Endothelial cell of hepatic sinusoid (primary cell): Measurements from ENCODE around the gene KPTN.

ENCODE experiments used
- in situ Hi-C: cut with HindIII; loops from 2 replicates; pipeline ENCODE4 v1.10.0; 2017; ENCODE audit warnings: low sequenced_read_pairs

The KPTN gene

DNA sequence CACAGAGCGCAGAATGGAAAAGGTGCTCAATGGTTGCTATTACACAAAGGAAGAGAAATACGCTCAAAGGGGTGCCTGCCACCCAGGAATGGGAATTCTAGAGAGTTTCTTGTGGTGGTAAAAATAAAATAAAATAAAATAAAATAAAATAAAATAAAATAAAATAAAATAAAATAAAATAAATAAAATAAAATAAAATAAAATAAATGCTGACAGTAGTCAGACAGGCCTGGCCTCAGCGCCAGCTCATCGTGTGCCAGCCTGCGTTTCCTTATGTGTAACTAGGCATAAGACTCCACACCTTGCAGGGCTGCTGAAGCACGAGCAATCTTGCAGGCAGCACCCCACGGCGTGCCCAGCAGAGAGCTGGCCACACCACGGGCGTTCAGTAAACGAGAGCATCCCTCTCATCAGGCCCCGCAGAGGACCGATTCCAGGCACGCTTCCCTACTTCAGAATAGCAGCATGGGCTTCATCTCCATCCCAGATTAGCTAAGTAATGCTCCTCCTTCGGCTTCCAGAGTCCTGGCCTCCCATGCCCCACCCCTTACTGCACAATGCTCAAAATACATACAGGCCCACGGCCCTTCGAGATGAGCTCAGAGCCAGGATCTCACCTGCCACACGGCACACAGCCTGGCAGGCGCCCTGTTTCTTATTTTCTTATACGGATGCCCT lies 25.3 kb upstream of the KPTN start:
- in situ Hi-C loops: loop anchor here (5.0 kb wide), 1 partner anchor 62 kb away; no protein-coding TSS in a partner anchor

GRCh38 chr19:47508721-47509120 lies 24.7 kb upstream of the KPTN start:
- in situ Hi-C loops: loop anchor here (5.0 kb wide), 1 partner anchor 61 kb away; no protein-coding TSS in a partner anchor

GRCh38 chr19:47507924-47508553 lies 24.0 kb upstream of the KPTN start:
- in situ Hi-C loops: loop anchor here (5.0 kb wide), 1 partner anchor 61 kb away; no protein-coding TSS in a partner anchor

GRCh38 chr19:47507012-47507411 lies 23.0 kb upstream of the KPTN start:
- in situ Hi-C loops: loop anchor here (5.0 kb wide), 1 partner anchor 60 kb away; no protein-coding TSS in a partner anchor

DNA sequence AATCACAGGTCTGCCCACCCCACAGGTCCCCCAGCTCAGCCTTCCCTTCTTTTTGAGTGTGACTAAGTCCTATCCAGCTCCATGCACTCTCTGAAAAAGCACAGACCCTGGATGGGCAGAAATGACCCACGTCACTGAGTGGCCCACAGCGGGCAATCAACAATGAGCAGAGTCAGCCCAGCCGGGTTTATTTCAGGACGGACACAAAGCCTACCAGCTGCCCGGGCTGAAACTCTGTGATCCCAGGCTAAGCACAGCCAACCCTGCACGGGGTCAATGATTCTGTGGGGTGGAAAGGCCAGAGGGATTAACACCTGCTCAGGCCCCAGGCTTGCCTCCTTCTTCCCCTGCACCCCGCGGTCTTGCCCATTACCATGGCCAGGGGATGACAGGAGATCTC lies 22.4 kb upstream of the KPTN start:
- in situ Hi-C loops: loop anchor here (5.0 kb wide), 1 partner anchor 59 kb away; no protein-coding TSS in a partner anchor

- in situ Hi-C loops: loop anchor here (5.0 kb wide), 1 partner anchor 58 kb away; no protein-coding TSS in a partner anchor
These were observed 21.5 kb upstream of the KPTN start for GRCh38 chr19:47505506-47505905.

DNA sequence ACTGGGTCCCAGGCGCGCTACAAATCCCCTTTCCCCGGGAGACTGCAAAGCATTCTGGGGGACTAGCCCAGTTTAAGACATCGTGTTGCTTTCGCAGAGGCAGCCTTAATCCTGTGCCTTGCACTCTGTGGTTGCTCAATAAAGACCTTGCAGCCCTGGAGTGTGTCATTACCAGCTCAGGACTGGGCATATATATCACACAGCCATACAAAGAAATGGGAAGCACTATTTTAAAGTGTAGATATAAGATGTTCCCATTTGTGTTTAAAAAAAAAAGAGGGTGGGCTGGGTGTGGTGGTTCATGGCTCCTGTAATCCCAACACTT lies 19.8 kb upstream of the KPTN start:
- in situ Hi-C loops: no loop called here

DNA sequence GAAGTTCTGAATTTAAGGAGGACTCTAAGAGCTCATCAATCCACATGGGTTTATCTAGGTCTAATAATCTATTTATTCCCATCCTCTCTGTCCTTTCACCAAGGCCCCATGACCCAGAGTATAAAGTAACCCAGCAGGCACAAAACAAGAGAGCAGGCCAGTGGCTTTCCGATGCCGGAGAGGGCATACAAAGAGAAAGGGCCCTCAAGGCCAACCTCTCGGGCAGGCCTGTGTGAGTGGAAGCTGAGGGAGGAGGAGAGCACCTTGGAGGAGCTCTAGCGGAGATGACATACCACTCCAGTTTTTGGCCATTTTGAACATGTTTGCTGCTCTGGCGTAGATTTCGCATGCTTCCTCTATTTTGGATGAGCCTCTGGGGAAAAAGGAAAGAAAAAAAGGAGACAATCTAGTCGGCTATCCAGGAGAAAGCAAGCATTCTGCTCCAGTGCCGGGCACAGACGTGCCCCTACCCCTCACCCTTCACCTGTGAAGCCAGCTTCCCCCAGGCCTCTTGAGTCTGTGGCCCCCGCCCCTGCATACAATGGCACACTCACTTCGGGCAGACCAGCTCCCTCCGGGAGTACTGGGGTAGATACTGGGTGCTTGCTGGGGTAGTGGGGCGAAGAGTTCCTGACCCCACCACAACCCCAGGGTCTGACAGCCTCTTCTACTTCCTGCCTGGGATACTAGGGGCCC lies 19.3 kb upstream of the KPTN start:
- in situ Hi-C loops: no loop called here

DNA sequence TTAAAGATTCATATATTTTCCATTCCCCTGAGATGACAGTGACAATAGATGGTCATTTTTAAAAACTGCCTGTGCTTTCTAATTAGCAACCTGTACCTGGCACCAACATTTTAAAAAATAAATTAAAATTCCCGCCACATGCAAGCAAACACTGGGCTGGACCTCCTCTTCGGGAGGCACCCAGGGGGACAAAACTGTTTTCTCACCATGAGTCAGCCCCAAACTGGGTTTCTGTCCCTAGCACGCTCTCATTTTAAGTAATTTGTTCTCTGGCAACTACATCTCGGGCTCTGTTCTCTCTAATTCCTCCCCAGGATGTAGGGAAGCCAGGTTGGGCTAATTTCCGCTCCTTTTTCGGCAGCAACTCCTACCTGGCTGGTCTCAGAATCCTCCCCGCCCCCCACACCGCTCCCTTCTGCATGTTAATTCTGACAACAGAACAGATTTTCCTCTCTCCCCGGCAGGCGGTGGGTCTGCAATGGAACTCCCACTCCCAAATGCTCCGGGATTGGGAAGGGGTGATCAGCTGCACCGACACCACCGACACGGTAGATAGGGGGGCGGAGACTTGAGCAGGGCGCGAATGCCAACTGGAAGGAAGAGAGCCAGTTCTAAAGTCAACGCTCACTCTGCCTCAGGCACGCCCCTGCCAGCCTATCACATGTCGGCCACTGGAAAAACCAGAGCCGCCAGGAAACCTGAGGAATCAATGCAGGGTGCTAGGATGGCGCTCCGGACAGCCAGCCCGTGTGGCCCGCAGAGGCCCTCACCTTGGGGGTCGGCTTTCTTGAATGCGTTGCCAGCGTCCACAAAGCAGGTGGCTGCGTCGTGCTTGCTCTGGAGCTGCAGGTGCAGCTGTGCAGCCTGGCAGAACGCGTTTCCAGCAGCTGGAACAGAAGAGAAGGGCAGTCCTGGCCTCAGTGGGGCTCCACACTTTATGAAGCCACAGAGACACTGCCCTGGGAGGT lies 16.1 kb upstream of the KPTN start:
- in situ Hi-C loops: no loop called here

DNA sequence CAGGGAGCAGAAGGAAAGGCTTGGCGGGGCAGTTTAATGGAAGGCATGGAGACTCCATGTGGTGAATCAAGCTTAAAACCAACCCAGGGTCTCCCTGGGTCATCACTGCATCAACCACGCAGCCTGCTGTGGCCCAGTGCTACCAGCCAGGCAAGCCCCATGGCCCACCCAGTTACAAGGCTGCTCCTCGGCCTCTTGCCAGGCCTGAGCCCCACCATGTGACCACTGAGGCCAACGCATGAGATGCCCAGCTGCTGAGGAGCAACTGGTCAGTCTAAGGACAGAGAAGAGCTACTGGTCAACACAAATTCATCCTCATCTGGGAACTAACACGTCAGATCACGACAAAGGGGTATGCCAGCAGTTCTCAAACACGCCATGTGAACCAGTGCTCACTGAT lies 15.4 kb upstream of the KPTN start:
- in situ Hi-C loops: no loop called here

DNA sequence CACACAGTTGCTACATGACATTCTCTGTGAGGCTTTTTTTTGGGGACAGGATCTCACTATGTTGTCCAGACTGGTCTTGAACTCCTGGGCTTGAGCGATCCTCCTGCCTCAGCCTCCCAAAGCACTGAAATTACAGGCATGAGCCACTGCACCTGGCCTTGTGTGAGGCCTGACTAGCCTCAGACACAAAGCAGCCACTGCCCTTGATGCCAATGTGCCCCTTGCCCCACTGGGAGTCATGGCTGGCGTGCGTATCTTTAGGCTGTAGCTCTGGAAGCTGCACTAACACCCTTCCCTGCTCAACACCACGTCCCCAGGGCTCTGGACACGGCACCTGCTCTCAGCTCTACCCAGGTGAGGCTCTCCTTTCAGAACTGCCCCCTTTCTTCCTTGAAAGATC lies 14.5 kb upstream of the KPTN start:
- in situ Hi-C loops: no loop called here

DNA sequence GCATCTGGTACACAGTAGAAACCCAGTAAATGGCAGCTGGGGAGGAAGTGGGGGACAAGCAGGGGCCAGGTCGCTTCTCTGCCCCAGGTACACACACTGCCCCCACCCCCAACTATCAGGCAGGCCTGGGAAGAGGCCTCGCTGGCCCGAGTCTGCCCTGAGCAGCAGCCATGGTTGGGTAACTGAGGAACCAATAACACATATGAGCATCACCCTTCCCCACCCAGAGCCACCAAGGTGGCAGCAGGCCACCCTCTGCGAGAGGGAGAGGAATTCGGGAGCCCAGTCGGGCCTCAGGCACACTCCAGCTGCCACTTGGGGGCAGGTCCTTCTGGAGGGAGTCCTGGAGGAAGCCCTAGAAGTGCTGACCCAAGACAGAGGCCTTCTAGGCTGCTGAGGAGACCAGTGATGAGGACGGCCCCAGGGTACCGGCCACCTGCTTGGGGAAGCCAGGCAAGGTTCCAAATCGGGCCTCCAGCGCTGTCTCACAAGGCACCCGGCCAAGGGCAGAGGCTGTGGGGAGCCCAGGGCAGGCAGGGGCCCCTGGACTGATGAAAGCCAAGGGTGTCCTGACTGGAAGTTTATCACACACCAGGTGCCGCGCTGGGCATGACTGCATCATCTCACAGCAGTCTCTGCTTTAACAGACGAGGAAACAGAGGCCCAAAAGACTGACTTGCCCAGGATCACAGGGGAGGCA lies 14.0 kb upstream of the KPTN start:
- in situ Hi-C loops: no loop called here

- in situ Hi-C loops: no loop called here
These were observed 13.2 kb upstream of the KPTN start for GRCh38 chr19:47497050-47497766.

GRCh38 chr19:47495478-47496372 lies 11.7 kb upstream of the KPTN start:
- in situ Hi-C loops: no loop called here

- in situ Hi-C loops: loop anchor here (5.0 kb wide), 3 partner anchors 63 to 168 kb away; no protein-coding TSS in a partner anchor
These were observed 10.7 kb upstream of the KPTN start for GRCh38 chr19:47494729-47495128.

- in situ Hi-C loops: loop anchor here (5.0 kb wide), 3 partner anchors 63 to 168 kb away; no protein-coding TSS in a partner anchor
These were observed 10.2 kb upstream of the KPTN start for GRCh38 chr19:47494211-47494547.

DNA sequence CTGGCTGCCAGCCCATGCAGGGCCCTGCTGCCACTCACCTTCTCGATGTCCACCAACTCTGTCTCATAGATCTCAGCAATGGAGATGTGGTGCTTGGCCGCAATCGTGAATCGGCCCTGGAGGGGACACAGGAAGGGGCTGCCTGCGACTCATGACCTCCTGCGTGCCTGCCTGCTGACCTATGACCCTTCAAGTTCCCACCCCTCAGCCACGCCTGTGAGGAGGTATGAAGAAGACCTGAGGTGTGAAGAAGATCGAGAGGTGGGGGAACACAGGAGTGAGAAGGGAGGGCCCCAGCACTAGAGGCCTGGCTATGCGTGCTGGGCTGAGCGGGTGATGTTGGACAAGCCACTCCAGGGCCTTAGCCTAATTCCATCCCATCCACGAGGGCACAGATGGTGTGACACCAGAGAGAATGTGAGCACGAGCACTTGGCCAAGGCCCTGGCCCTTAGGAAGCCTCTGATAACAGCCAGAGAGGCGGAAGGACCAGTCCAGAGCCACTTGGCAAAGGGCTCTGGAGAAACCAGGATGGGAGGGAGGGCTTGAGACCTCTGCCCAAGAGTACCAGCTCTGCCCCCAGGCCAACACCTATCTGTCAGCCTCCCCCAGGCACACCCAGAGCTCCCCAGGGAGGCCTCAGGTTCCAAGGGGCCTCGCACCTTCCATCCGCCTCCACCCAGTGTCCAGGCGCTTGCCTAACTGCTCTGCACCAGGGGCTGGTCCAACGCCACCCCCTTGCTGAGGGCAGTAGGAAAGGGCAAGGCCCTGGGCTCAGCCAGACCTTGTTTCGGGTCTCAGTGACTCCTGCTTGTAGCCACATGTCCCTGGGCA lies 9.6 kb upstream of the KPTN start:
- in situ Hi-C loops: loop anchor here (5.0 kb wide), 3 partner anchors 64 to 169 kb away; no protein-coding TSS in a partner anchor
